Measurements from ENCODE around the gene SCO2.

SCO2 gene

DNA sequence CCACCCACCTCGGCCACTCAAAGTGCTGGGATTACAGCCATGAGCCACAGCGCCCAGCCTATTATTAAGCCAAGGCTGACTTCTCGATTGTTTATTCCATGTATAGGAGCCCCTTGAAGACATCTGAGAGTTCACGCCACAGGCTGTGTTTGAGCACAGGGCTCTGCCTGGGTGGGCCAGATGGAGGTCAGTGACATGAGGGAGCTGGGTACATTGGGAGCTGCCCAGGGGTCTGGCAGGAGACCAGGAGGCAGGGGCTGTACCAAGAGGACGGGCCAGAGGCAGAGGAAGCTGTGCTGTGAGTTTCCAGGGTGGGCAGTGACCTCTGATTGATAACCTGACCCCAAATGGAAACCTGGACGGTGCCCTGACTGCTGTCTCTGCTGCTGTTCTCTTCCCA lies 23.3 kb downstream of the SCO2 start:
- POLR2A ChIA-PET = interaction anchor here (0.9 to 3.3 kb wide), 3 partner anchors 24 to 58 kb away, joined by 3 to 12 read pairs (median 3); partner anchors contain the start of gene SCO2
- H3K27ac ChIP-seq (ENCODE audit: extremely low read depth, low read depth, low read length) = no peak overlapping the region

DNA sequence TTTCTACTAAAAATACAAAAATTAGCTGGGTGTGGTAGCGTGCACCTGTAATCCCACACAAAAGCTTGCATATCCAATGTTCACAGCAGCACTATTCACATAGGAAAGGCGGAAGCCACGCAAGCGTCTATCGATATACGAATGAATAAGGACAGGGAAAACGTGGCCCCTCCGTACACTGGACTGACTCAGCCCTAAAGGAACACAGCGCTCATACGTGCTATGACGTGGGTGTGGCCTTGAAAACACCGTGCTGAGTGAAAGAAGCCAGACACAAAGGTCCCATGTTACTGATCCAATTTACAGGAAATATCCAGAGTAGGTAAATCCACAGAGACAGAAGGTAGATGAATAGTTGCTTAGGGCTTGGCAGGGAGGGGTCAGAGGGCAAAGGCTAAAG lies 24.9 kb downstream of the SCO2 start:
- H3K36me3 ChIP-seq (ENCODE audit: control insufficient read depth in 2 of 2, insufficient read depth in 1 of 2, low read length in 2 of 2) = peaks cover 0 to 29% of the 10 kb centered on the region in 2 experiments; a peak in 1 of 3 replicates
- no peak overlapping the region for H3K4me3 ChIP-seq (ENCODE audit: low read depth, low read length)
- H3K9me3 ChIP-seq (ENCODE audit: control insufficient read depth, insufficient read depth, low read depth, low read length) = no peaks in the 10 kb centered on the region
- H3K4me1 ChIP-seq (ENCODE audit: control insufficient read depth, insufficient read depth, low read length) = no peaks in the 10 kb centered on the region
- ChIA-PET CTCF (interaction anchor here (0.5 to 1.3 kb wide), 3 partner anchors 25 to 191 kb away, joined by 3 to 6 read pairs (median 3); partner anchors contain the start of gene SCO2), POLR2A (interaction anchor here (0.5 to 3.8 kb wide), 7 partner anchors 7 to 193 kb away, joined by 3 to 33 read pairs (median 5); partner anchors contain the start of genes LMF2, NCAPH2 and SCO2)
- no peak overlapping the region for H3K27ac ChIP-seq (ENCODE audit: extremely low read depth, low read depth, low read length)
- no peak for TF ChIP-seq KLF9 (tag by site-specific recombination; IDR thresholded peaks at IDR 0.05; ENCODE audit: low read depth)
- TF ChIP-seq, protein P1, sequence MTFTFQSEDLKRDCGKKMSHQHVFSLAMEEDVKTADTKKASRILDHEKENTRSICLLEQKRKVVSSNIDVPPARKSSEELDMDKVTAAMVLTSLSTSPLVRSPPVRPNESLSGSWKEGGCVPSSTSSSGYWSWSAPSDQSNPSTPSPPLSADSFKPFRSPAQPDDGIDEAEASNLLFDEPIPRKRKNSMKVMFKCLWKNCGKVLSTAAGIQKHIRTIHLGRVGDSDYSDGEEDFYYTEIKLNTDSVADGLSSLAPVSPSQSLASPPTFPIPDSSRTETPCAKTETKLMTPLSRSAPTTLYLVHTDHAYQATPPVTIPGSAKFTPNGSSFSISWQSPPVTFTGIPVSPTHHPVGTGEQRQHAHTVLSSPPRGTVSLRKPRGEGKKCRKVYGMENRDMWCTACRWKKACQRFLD (tag by site-specific recombination; IDR thresholded peaks at IDR 0.05) = no peak
- TF ChIP-seq ZNF335 (tag by site-specific recombination; conservative IDR thresholded peaks at IDR 0.05) = no peak
- no peak for TF ChIP-seq ZNF510 (tag by site-specific recombination; IDR thresholded peaks at IDR 0.05; ENCODE audit: insufficient replicate concordance)
- TF ChIP-seq ZNF175 (tag by site-specific recombination; IDR thresholded peaks at IDR 0.05) = no peak
- TF ChIP-seq GLI4 (tag by site-specific recombination; IDR thresholded peaks at IDR 0.05) = no peak
- TF ChIP-seq ZNF239 (tag by site-specific recombination; IDR thresholded peaks at IDR 0.05) = no peak
- TF ChIP-seq ZNF654 (tag by site-specific recombination; IDR thresholded peaks at IDR 0.05; ENCODE audit: low read depth) = no peak
- TF ChIP-seq ZNF394 (tag by site-specific recombination; IDR thresholded peaks at IDR 0.05; ENCODE audit: borderline replicate concordance) = no peak
- TF ChIP-seq ZXDB (tag by site-specific recombination; IDR thresholded peaks at IDR 0.05) = no peak
- no peak for TF ChIP-seq ZBTB6 (tag by site-specific recombination; IDR thresholded peaks at IDR 0.05)
- TF ChIP-seq, protein P2, sequence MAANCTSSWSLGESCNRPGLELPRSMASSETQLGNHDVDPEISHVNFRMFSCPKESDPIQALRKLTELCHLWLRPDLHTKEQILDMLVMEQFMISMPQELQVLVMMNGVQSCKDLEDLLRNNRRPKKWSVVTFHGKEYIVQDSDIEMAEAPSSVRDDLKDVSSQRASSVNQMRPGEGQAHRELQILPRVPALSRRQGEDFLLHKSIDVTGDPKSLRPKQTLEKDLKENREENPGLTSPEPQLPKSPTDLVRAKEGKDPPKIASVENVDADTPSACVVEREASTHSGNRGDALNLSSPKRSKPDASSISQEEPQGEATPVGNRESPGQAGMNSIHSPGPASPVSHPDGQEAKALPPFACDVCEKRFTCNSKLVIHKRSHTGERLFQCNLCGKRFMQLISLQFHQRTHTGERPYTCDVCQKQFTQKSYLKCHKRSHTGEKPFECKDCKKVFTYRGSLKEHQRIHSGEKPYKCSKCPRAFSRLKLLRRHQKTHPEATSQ (tag by site-specific recombination; IDR thresholded peaks at IDR 0.05) = no peak
- TF ChIP-seq ZNF10 (tag by site-specific recombination; IDR thresholded peaks at IDR 0.05) = no peak
- TF ChIP-seq ZNF658 (tag by site-specific recombination; IDR thresholded peaks at IDR 0.05) = no peak
- TF ChIP-seq OVOL3 (tag by site-specific recombination; IDR thresholded peaks at IDR 0.05) = no peak
- TF ChIP-seq ZNF248 (tag by site-specific recombination; IDR thresholded peaks at IDR 0.05) = no peak

More for the DNA sequence above, 23.3 kb downstream of the SCO2 start:
- Histone ChIP-seq H3K9me3 (ENCODE audit: control insufficient read depth, insufficient read depth, low read depth, low read length) (no peaks in the 10 kb centered on the region), H3K4me1 (ENCODE audit: control insufficient read depth, insufficient read depth, low read length) (peaks cover 3% of the 10 kb centered on the region), H3K4me3 (ENCODE audit: low read depth, low read length) (no peak overlapping the region), H3K36me3 (ENCODE audit: control insufficient read depth in 2 of 2, insufficient read depth in 1 of 2, low read length in 2 of 2) (peaks cover 0 to 37% of the 10 kb centered on the region in 2 experiments; a peak in 1 of 3 replicates)
- TF ChIP-seq ZNF146 (tag by site-specific recombination; IDR thresholded peaks at IDR 0.05) (no peak), ZNF48 (tag by site-specific recombination; IDR thresholded peaks at IDR 0.05) (no peak), ZNF155 (tag by site-specific recombination; IDR thresholded peaks at IDR 0.05) (no peak), BCL11A (tag by site-specific recombination; IDR thresholded peaks at IDR 0.05; ENCODE audit: low read depth) (no peak), ZNF2 (tag by site-specific recombination; IDR thresholded peaks at IDR 0.05) (no peak), ZNF157 (tag by site-specific recombination; IDR thresholded peaks at IDR 0.05) (no peak), ZNF76 (tag by site-specific recombination; IDR thresholded peaks at IDR 0.05; ENCODE audit: borderline replicate concordance, low read depth) (no peak), SALL2 (tag by site-specific recombination; IDR thresholded peaks at IDR 0.05; ENCODE audit: borderline replicate concordance) (no peak)
- TF ChIP-seq, protein P3, sequence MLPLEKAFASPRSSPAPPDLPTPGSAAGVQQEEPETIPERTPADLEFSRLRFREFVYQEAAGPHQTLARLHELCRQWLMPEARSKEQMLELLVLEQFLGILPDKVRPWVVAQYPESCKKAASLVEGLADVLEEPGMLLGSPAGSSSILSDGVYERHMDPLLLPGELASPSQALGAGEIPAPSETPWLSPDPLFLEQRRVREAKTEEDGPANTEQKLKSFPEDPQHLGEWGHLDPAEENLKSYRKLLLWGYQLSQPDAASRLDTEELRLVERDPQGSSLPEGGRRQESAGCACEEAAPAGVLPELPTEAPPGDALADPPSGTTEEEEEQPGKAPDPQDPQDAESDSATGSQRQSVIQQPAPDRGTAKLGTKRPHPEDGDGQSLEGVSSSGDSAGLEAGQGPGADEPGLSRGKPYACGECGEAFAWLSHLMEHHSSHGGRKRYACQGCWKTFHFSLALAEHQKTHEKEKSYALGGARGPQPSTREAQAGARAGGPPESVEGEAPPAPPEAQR (tag by site-specific recombination; IDR thresholded peaks at IDR 0.05) = no peak
- TF ChIP-seq, protein P1 (tag by site-specific recombination; IDR thresholded peaks at IDR 0.05) = no peak
- TF ChIP-seq, protein P4, sequence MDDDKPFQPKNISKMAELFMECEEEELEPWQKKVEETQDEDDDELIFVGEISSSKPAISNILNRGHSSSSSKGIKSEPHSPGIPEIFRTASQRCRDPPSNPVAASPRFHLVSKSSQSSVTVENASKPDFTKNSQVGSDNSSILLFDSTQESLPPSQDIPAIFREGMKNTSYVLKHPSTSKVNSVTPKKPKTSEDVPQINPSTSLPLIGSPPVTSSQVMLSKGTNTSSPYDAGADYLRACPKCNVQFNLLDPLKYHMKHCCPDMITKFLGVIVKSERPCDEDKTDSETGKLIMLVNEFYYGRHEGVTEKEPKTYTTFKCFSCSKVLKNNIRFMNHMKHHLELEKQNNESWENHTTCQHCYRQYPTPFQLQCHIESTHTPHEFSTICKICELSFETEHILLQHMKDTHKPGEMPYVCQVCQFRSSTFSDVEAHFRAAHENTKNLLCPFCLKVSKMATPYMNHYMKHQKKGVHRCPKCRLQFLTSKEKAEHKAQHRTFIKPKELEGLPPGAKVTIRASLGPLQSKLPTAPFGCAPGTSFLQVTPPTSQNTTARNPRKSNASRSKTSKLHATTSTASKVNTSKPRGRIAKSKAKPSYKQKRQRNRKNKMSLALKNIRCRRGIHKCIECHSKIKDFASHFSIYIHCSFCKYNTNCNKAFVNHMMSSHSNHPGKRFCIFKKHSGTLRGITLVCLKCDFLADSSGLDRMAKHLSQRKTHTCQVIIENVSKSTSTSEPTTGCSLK (tag by site-specific recombination; IDR thresholded peaks at IDR 0.05) = no peak
- CTCF ChIA-PET = interaction anchor here (0.6 to 1.2 kb wide), 4 partner anchors 24 to 160 kb away, joined by 3 to 5 read pairs (median 4); partner anchors contain the start of gene SCO2
